ENCODE data around the gene SYT1. TPM values are rescaled to one million over a fixed set of nuclear protein-coding genes. Genes with fewer than 3 reads are reported as not detected.

SYT1 gene
- total and polyA plus RNA-seq, 8 donors = under 0.01 to 11.4 (median 0.88) TPM

DNA sequence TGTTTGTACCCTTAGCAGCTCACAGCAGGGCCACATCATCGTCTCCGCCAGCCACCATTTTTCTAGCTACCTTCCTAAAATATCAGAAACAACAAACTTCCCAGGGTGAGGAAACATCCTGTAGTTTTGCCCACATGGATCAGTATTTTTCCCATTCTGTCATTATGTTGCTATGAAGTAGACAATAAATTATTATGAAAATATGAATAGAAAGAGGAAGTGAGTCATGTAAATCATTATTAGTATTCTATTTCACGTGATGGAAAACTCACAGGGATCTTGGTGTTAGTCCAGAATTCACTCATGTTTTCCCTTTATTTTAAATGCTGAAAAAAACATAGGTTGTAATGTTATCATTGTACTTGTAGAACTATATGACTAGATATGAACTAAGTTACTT is 319.4 kb downstream of the SYT1 start:
- intact Hi-C loops (cut with DNase I; ENCODE audit: low total_unique reads) = no loop called here
- 57 to 81% (median 74%) methylated on average over 3 of the region's 3 CpGs for WGBS, 5 donors
- DNase-seq = peak in 1 of 2 donors; percentile 5
- Histone ChIP-seq H3K36me3 (no peaks in the 10 kb centered on the region), H3K27ac (no peak overlapping the region), H3K9me3 (no peaks in the 10 kb centered on the region), H3K4me3 (no peak overlapping the region), H3K4me1 (no peaks in the 10 kb centered on the region), H3K27me3 (no peaks in the 10 kb centered on the region)
- TF ChIP-seq CTCF (IDR thresholded peaks at IDR 0.05) (no peak), POLR2A (IDR thresholded peaks at IDR 0.05) (no peak), POLR2AphosphoS5 (IDR thresholded peaks at IDR 0.05) (no peak), EP300 (IDR thresholded peaks at IDR 0.05) (no peak)

DNA sequence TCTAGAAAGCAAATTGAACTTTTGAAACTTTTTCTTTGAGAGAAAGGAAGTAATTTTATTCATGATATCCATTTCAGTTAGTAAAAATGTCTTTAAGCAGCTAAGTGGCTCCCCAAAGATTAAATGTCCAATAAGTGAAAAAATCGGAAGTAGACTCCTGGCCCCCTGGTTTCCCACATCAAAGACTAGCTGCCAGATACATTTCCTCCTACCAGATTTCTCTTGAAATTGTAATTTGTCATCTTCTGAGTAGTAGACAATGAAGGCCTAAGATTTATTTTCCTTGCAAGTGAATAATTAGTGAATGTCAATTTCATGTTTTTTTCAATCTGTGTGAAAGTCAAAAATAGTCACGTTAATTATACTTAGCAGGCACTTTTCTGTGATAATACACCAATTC is 321.9 kb downstream of the SYT1 start:
- H3K9me3 ChIP-seq = no peaks in the 10 kb centered on the region
- intact Hi-C loops (cut with DNase I; ENCODE audit: low total_unique reads) = no loop called here
- H3K27ac ChIP-seq = no peak overlapping the region
- H3K36me3 ChIP-seq = no peaks in the 10 kb centered on the region
- TF ChIP-seq EP300 (IDR thresholded peaks at IDR 0.05) = no peak
- no peak for TF ChIP-seq POLR2A (IDR thresholded peaks at IDR 0.05)
- TF ChIP-seq CTCF (IDR thresholded peaks at IDR 0.05) = no peak
- TF ChIP-seq POLR2AphosphoS5 (IDR thresholded peaks at IDR 0.05) = no peak
- H3K4me1 ChIP-seq = no peaks in the 10 kb centered on the region
- 41 to 69% (median 55%) methylated on average over 2 of the region's 2 CpGs for WGBS, 5 donors
- no peaks in the 10 kb centered on the region for H3K27me3 ChIP-seq
- H3K4me3 ChIP-seq = no peak overlapping the region
- no peak for DNase-seq

DNA sequence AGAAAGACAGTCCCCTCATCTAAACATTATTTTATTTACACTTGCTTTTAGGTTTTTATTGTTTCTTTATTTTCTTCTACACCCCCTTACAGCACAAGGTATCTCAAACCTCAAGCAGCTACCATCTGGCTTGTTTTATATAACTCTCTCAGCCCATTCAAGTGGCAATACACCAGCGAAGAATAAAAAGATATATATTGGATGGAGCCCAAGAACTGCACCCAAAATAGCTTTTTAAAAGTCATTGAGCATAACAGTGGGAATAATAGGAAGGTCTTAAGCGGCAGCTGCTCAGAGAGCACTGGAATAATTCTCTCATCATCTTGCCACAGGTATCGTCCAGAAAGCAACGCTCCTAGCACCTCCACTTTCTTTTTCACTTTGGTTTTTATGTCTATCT is 322.5 kb downstream of the SYT1 start:
- H3K36me3 ChIP-seq = no peaks in the 10 kb centered on the region
- H3K4me1 ChIP-seq = no peaks in the 10 kb centered on the region
- H3K4me3 ChIP-seq = no peak overlapping the region
- no peaks in the 10 kb centered on the region for H3K27me3 ChIP-seq
- intact Hi-C loops (cut with DNase I; ENCODE audit: low total_unique reads) = no loop called here
- 50 to 77% (median 65%) methylated on average over 4 of the region's 4 CpGs for WGBS, 5 donors
- DNase-seq = no peak
- H3K27ac ChIP-seq = no peak overlapping the region
- H3K9me3 ChIP-seq = no peaks in the 10 kb centered on the region
- TF ChIP-seq POLR2AphosphoS5 (IDR thresholded peaks at IDR 0.05) (no peak), POLR2A (IDR thresholded peaks at IDR 0.05) (no peak), EP300 (IDR thresholded peaks at IDR 0.05) (no peak), CTCF (IDR thresholded peaks at IDR 0.05) (no peak)

DNA sequence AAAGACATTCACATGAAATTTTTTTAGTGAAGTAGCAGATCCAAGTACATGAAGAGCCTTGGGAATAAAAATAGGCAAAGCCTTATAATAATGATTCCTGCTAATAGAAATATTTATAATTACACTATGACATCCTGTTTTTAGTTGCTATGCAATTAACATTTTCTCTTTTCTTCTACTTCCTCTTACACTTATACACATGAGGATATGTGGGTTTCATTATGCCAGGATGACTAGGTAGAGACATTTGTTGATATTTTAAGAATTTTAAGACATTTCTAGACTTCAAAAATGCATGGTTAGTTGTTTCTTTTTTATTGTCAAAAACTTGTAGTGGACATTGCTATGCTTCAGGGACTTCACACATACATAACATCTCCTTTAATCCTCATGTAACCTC is 326.8 kb downstream of the SYT1 start:
- H3K9me3 ChIP-seq = no peaks in the 10 kb centered on the region

More for the DNA sequence above, 326.8 kb downstream of the SYT1 start:
- TF ChIP-seq POLR2AphosphoS5 (IDR thresholded peaks at IDR 0.05) (no peak), CTCF (IDR thresholded peaks at IDR 0.05) (no peak), EP300 (IDR thresholded peaks at IDR 0.05) (no peak), POLR2A (IDR thresholded peaks at IDR 0.05) (no peak)
- H3K27me3 ChIP-seq = no peaks in the 10 kb centered on the region
- H3K36me3 ChIP-seq = no peaks in the 10 kb centered on the region
- H3K4me1 ChIP-seq = no peaks in the 10 kb centered on the region
- H3K27ac ChIP-seq = no peak overlapping the region
- no peak overlapping the region for H3K4me3 ChIP-seq
- DNase-seq = no peak
- intact Hi-C loops (cut with DNase I; ENCODE audit: low total_unique reads) = no loop called here
